Hematopoietic multipotent progenitor cell treated with erythropoietin and hydrocortisone succinate and interleukin-3 and kit ligand, for 6 days (in vitro differentiated cells): ENCODE measurements around the gene ZNF385A.
"Not testable (repeated sequence)": the region's sequence is repeated elsewhere in the genome, so short reads cannot be mapped to it uniquely, and the experiment has no call there.

Source experiments
- DNase-seq: peaks from one replicate; pipeline ENCODE4 v3.0.0-alpha.2; 2015

Gene ZNF385A

GRCh38 chr12:54352891-54353874 is 31.4 kb downstream of the ZNF385A start:
- peak; percentile 38 for DNase-seq

DNA sequence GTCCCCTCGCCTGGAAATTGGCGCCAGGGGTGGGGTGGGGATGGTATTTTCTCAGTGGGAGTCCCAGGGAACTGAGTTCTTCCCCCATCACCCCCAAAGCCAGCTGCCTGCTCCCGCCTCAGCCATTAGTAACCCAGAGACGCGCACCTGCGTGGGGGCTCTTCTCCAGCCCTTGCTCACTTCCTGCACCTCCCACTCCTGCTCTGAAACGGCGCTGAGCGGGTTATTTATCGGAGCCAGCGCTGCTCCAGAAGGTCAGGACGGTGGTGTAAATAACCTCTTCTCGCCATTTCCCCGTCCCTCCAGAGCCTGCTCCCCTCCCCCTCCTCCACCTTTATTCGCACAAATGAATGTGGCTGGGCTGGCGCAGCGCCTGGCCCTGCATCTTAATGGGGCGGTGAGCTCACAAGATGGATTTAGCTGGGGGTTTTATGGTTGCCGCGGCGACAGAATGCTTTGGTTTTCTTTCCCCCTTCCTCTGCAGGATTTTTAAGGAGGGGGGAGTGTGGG is 32.5 kb downstream of the ZNF385A start:
- no peak for DNase-seq

GRCh38 chr12:54351341-54351740 is 33.2 kb downstream of the ZNF385A start:
- DNase-seq, result no peak

DNA sequence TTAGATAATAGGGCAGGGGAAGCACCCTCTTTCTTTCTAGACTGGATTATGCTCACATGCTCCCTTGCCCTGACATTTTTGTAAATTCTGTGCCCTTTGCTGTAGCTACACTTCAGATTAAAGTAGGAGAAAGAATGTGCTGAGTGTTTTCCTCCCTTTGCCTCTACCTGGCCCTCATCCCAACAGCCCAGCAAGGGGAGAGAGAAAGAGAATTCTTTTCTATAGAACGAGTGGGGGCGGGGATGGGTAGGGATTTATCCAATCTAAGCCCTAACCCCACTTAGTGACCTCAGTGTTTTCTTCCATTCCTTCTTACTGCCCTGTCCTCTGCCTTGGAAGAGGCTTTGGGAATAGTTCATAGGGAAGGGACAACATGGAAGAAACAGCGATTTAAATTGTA is 33.8 kb downstream of the ZNF385A start:
- DNase-seq, result no peak

- DNase-seq, result no peak
Measured at GRCh38 chr12:54349679-54350078, 34.9 kb downstream of the ZNF385A start.

- DNase-seq, result no peak
Measured at GRCh38 chr12:54349036-54349435, 35.5 kb downstream of the ZNF385A start.

DNA sequence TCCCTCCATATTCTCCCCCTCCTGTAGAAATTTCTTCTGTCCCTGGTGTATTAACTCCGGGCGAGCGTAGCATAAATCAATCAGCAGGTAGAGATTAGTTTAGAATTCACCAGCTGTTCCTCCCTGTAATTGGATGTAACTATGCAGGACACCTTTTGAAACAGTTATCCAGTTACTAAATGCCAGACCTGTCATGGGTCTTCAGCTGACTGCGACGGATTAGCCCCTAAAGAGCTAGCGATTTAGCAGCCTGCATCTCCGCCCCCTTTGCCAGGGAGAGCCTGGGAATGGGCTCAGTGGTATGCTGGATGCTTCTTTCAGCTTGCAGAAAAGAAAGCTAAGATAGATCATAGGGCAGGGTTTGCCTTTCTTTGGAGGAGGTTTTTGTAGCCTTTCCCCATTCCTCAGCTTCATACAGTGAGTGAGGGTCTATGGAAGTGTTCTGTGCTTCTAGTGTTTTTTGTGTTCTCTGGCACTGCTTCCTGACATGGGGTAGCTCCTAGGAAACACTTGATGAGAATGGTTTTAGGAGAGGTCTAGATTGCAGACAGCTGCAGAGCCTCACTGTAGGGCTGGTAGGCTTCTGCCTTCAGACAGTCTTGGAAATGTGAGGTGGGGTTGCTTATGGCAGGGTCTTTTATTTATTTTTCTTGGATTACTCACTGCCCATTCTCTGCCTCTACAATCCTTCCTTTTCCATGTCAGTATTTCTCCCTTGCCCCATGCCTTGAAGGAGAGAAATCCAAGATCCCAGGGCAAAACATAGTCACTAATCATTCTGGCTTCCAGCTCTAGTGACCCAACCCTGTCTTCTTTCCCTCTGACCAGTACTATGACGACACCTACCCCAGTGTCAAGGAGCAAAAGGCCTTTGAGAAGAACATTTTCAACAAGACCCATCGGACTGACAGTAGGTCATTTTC is 42.9 kb downstream of the ZNF385A start:
- no peak for DNase-seq

DNA sequence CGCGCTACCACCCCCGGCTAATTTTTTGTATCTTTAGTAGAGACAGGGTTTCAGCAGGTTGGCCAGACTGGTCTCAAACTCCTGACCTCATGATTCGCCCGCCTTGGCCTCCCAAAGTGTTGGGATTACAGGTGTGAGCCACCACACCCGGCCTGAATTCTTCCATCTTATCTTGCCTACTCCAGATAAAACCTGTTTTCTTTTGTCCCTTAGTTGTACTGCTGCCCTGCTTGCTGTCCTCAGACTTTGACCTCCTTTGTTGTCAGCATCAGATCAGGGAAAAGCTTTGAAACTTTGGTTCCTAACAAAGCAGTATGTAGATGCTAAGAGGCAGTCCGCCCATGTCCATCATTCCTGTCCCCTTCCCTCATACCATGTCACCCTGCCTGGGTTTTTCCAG is 43.7 kb downstream of the ZNF385A start:
- DNase-seq, result no peak

- DNase-seq, result no peak
Measured at GRCh38 chr12:54338698-54339296, 45.7 kb downstream of the ZNF385A start.

GRCh38 chr12:54337854-54338650 is 46.5 kb downstream of the ZNF385A start:
- DNase-seq, result peak; percentile 54

DNA sequence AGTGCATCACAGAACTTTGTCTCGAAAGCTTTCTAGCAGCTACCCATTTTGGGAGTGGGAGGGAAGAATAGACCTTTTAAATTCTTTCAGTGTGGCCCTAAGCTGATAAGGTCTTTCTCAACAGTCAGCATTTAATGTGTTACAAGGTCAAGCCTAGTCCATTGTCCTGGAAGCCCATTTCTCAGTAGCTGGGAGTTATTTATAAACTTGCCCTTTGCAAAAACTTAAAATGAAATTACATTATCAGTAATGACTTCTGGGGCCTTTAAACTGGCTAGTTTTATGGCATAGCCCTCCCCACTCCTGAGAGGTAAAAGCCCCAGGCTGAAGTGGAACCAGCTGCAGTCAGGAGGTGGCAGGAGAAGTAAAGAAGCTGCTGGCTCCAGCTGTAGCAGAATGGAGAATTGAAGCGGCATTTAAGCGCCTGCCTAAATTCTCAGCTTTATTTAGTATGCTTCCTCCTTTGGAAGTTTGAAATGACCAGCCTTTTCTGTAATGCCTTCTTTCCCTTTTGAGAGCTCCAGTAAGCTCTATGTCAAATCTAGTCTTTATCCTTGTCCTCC is 47.2 kb downstream of the ZNF385A start:
- peak; percentile 63 for DNase-seq

GRCh38 chr12:54333420-54334034 is 51.0 kb downstream of the ZNF385A start:
- no peak for DNase-seq

DNA sequence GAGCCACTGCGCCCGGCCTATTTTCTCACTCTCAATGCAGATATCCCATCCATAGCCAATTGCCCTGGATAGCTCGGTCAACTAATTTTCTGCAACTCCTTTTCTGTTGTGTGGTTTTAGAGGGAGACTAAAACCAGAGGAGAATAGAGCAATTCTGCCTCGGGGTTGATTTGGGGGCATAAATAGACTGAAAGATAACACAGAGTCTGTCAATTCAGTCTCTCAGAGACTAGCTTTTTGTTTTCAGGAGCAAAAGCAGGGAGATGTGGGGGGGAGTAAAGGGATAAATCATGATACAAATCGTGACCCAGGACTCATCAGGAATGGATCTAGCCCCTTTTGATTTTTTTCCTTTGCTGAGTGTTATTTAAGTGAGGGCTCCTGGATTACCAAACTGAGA is 53.1 kb downstream of the ZNF385A start:
- no peak for DNase-seq

DNA sequence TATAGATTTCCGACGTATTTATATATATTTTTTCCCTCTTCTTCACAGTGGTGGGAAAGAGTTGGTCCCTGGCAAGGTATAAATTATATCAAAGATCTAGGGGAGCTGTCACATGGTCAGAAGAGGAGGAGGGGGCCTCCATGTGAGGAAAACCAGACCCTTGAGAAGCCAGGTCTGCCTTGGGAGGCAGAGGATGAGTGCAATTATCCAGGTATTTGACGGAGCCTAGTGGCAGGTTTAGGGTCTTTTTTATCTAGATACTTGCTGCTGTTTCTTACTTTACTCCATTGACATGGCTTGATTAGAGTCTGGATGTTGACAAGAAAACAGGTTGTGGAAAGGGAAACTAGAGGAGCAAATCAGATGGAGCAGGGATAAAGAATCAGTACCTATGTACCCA is 54.1 kb downstream of the ZNF385A start:
- DNase-seq, result no peak

DNA sequence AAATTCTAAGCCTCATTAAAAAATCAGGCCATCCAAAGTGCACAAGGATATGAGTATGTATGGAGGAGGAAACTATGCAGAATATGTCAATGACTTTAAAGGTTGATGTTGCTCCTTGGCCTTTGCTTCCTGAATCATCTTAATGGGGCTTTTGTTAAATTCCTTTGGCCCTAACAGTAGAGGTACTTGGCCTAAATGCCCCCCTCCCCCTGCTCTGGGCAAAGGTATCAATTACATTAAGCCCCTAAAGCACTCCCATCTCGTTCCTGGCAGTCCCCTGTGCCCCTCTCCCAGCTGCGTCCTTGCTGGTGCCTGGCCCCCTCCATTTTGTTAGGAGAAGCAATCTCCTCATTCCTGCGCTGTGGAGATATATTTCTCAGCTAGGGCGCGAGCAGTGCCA is 54.8 kb downstream of the ZNF385A start:
- DNase-seq, result no peak

GRCh38 chr12:54328595-54329337 is 55.8 kb downstream of the ZNF385A start:
- DNase-seq, result no peak

DNA sequence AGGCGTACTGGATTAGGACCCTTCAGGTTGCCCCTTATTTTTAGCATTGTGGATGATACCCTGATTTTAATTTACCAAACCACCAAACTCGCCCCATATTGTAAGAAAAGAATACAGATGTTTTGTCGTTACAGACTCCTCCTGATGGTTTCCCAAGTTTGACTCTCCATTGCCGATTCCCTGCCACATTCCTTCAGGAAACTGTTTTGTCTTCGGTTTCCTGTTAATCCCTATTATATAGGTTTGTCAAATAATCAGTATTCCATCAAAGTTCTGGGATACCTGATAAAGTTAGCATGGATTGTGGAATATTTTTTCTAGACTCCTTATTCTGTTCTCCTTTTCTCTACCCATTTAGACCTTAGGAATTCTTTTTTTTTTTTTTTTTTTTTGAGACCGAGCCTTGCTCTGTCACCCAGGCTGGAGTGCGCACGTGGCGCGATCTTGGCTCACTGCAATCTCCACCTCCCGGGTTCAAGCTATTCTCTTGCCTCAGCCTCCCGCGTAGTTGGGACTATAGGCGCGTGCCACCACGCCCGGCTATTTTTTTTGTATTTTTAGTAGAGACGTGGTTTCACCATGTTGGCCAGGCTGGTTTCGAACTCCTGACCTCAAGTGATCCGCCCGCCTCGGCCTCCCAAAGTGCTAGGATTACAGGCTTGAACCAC is 59.0 kb downstream of the ZNF385A start:
- not testable (repeated sequence) for DNase-seq

- DNase-seq, result peak; percentile 100
Measured at GRCh38 chr12:54324617-54325441, 59.7 kb downstream of the ZNF385A start, which contains the start of gene COPZ1. Gene COPZ1 (plus strand): TSS chr12:54325131. CDS start chr12:54325164, 33 bp downstream.

DNA sequence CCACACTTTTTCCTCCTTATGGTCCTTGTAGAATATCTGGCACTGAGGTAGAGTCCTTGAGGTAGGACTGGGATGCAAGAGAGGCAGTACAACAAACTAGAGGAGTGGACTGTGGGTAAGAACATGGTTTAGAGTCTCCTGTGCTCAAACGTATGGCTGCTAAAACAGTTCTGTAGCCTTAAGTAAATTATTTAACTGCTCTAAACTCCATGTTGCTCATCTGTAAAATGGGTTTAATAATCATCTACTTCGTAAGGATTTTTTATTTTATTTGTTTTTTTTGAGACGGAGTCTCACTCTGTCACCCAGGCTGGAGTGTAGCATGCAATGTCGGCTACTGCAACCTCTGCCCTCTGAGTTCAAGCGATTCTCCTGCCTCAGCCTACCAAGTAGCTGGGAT is 63.2 kb downstream of the ZNF385A start:
- DNase-seq, result no peak
